Urothelium cell line (cell line): ENCODE data around the gene CPED1.

Experiments used
- DNase-seq: peaks from one replicate; pipeline ENCODE4 v3.0.0; 2011; ENCODE audit warnings: low spot score, mixed read lengths
- FAIRE-seq: peaks from 2 replicates; lab custom pipeline; 2011; peaks lifted over from hg19 to GRCh38; lab: Jason Lieb, UNC

CPED1 gene

DNA sequence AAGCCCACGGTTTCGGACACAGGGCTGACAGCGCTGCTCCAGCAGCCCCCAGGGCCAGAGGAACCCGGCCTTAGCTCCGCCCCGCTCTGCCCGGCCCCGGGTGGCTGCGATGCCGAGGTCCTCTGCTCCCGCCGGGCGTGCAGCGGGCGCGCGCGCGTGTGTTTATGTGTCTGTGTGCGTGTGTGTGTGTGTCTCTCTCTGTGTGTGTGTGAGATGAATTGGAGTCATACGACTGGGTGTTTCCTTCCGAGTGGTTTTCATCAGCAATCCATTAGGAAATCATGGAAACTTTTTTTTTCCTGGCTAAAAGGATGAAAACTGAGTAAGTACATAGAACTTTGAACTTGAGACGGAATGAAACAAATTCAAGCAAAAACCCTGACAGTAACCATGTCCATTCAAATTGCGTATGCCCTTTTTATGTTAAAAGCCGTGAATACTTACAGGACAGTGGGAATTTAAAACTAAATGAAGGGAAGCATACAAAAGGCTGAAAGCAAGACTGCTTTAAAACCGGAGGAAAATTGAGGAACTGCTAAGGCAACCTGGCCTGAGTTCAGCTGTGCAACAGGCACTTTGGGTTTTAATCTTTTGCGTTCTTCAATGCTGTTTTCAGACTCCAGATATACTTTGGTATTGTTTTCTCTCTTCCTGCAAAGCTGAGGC, at the start of gene CPED1:
CPED1 (plus strand) TSS at position 121 of the 666 bp plus-strand sequence. CDS start 911 bp downstream, outside the sequence.
- FAIRE-seq (no peak), DNase-seq (peak; percentile 27)

DNA sequence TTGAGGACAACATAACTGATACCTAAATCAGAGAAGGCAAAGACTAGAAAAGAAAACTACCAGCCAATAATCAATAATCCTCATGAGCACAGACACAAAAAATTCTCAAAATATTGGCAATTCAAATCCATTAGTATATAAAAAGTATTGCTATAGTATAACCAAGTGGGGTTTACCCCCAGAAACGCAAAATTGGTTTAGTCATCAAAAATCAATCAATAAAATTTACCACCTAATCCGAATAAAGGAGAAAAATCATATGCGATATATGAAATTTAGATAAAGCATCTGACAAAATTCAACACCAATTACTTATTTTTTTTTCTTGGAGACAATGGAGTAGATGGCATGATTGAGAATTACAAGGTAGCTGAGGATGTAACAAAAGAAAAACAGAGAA, 49.2 kb upstream of the CPED1 start:
- FAIRE-seq = no peak
- no peak for DNase-seq

DNA sequence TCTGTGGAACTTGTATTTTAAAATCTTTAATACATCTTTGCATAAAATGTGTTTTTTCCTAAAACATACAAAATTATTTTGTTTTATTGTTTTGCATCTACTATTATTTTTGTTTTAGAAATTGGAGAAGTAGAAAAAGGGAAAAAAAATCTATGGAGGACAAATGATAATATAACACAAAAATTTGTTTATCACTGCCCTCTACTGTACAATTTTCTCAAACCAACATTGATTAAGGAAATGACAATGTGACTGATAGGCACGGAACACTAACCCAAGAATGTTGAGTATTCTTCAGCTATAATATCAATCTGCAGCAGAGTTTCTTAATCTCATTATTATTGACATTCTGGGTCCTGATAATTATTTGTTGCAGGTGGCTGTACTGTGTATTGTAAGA, 47.4 kb upstream of the CPED1 start:
- DNase-seq (peak; percentile 2), FAIRE-seq (no peak)

DNA sequence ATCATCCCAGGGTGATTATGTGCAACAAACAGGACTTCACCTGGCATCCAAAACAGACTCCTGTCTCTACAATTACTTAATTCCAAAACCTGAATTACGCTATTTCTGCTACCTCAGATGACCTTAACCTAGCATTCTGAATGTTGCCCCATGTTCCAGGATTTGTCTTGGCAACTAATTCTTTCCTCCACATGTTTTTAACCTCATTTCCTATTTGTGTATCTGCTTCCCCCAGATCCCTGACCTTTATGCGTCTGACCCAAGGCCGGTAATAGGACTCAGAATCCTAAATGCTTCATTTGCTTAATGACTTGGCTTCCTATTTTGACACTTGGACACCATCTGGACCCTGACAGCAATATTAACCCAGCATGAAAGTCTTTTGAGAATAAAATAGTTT, 46.7 kb upstream of the CPED1 start:
- DNase-seq (no peak), FAIRE-seq (no peak)

DNA sequence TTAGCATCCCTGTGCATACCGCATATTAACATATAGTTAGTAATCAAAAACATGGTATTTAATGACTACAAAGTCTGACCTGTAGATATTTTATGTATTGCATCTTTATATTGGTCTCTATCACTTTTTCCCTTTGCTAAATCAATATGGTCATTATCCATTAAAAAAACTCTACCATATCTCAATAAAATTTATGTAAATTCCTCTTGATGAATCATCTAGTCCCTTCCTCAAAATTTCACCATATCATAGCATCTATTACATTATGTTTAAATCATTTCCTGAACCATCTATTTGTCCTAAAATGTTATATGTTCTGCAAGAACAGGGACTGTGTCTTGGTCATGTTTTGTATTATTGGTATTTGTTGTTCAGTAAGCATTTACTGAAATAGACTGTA, 45.6 kb upstream of the CPED1 start:
- FAIRE-seq (no peak), DNase-seq (no peak)

DNA sequence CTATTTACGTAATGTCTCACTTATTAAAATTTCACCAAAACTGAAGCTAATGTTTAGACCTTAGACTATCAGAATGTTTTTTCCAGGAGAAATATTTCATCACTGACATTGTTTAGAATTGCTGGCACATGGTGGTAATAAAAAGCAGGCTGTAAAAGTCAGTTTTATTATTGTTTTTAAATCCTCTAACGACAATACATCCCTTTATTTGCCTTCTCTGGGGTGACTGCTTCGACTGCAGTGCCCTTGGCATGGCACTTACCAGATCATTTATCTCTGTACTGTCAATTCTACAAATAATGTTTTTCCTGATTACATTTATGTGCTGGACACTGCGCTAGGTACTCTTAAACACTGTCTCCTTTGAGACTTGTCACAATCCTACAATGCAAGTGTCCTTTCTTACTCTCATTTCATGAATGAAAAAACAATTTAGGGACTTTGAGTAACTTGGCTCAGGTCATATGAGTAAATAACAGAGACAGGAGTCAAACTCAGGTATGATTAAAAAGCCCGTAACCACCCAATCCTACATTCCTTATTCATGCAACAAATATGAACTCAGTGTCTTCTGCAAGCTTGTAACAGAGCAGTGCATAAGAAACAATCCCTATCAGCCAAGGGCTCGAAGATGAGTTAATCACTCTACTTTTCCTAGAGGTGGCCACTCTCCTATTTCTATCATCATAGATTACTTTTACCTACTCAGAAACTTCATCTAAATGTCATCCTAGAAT, 43.5 kb upstream of the CPED1 start:
- no peak for FAIRE-seq

DNA sequence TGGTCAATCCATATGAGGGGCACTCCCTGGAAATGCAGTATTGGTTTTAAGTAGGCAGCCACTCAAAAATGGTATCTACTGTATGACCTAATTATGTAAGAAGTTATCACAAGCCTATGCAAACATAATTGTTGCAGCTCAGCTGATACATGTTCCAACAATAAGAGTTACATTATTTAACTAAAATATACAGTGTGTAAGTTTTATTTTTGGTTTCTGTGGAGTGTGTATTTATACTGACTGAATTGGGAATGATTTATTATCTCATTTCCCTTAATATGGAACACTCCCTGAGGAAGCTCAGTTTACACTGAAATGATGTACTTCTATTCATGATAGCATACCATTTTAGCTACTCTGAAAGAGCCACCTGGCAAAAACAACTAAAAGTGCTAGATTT, 40.5 kb upstream of the CPED1 start:
- FAIRE-seq = no peak
- no peak for DNase-seq

More for the DNA sequence above, 43.5 kb upstream of the CPED1 start:
- DNase-seq = no peak

DNA sequence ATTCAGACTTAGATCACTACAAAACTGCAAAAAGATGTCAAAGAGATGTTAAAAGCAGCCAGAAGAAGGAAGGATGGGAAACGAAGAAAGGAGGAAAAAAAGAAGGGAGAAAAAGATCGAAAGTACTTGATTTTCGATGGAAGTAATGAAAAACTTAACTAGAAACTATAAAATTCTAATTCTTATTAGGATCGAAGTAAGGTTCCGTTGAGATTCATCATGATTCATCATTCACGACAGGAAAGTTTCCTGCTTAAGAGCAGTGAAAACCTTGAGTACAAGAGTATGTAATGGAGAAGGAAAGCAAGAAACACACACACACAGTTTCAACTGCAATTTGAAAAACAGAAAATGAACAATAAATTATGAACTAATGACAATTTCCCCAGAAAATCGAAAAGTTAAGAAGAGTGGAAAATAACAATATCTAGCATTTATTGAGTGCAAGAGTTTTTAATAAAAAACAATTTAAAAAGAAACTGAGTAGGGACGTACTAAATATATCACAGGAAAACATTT, 39.1 kb upstream of the CPED1 start:
- DNase-seq (no peak), FAIRE-seq (no peak)

DNA sequence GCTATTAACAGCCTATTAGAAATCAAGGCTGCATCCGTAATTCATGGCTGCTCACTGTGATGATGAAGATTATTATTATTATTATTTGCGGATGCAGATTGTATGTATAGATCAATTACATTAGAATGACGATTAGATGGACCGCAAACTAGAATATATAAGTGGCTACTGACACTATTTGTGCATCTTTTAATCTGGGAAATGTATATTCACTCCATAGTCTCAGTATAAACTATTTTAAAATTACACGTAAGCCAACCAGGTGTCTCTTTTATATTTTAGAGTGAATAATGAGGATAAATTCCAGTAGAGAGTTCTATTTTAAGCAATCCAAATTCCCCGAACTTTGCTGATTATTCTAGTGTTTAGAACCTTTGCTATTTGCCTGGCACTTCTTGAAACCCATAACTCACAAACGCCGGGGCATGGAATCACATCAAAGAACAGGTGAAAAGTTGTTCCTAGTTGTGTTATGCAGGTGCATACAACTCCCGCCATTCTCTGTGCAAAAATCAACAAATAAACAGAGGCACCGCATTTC, 38.4 kb upstream of the CPED1 start:
- FAIRE-seq = no peak
- DNase-seq = no peak

DNA sequence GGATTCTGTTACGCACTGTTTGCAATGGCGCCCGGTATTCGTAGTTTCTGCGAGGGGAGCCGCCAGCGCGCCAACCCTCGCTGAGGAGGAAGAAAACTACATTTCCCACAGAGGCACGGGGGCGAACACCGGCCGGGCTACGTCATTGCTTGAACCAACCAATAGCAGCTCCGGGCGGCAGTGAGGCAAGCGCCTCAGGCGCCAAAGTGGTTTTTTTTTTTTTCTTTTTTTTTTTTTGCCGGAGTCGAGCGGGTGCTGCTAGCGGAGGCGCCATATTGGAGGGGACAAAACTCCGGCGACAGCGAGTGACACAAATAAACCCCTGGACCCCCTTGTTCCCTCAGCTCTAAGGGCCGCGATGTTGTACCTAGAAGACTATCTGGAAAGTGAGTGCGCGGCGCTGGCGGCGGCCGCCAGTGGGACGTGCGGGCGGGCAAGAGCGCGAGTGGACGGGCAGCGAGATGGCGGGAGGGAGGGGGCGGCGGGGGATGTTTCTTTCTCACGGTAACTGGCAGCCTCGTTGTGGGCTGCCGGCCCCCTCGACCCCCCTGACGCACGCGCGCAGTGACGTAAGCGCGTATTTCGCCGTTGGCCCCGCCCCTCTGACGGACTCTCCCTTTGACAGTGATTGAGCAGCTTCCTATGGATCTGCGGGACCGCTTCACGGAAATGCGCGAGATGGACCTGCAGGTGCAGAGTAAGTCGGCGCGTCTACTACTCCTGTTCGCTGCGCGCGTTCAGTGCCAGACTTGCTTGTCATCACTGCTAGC, 37.8 kb upstream of the CPED1 start, which contains the start of gene ING3:
ING3 (plus strand) TSS at position 239 of the 770 bp plus-strand sequence; CDS start at position 359, 120 bp downstream.
- FAIRE-seq (no peak), DNase-seq (peak; percentile 87)

DNA sequence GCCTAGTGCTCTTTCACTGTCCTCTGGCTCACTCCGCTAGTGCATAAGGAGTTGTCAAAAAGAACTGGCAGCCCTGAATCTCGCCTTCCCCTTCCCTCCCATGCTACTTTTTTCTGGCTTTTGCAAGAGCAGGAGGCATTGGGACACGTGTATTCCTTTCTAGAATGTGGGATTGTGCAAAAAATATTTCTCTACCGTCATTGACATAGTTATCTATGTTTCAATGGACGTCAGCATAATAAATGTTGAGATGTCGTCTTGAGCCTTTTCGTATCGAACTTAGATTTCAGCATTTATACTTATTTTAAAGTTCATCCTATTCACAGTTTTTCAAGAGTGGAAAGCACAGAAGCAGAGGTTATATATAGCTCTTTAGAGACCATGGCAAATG, 37.2 kb upstream of the CPED1 start:
- DNase-seq (no peak), FAIRE-seq (no peak)

DNA sequence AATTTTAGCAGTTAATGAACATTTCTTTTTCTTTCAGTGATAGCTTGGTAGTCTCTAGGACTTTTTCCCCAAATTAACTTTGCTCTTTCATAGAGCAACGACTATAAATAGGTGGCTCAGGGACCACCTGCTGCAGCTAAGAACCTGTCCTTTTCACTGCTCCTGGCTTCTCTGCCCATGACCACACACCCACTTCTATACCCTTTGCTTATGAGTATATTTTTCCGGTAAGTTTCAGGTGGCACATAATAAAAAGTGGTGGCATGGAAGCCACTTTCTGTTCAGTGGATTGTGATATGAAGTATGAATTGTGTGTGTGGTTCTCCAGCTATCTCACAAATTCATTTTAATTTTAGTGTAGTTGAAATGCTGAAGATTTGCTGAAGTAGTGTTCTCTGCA, 36.7 kb upstream of the CPED1 start:
- FAIRE-seq (no peak), DNase-seq (no peak)

DNA sequence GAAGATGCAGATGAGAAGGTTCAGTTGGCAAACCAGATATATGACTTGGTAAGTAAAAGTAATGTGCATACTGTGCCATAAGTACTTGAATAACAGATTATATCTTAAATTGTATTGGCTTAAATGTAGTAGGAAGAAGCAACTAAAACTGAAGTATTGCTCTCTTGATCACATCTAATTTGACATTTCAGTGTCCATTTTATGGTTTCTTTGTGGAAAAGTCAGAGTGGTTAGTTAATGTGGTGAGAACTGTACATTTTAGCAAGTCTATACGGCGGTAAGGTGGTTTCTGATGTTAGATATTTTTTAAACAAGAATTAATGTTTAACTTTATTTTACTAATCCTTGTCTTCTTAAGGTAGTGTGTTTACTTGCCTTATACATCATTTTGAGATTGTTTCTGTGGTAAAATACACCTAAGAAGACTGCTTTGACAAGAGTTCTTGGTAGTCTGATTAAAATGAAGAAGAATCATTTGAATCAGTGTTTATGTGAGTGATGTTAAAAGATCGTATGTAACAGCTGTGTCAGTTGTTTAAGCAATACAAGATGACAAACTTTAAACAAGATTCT, 32.8 kb upstream of the CPED1 start:
- DNase-seq (no peak), FAIRE-seq (no peak)

DNA sequence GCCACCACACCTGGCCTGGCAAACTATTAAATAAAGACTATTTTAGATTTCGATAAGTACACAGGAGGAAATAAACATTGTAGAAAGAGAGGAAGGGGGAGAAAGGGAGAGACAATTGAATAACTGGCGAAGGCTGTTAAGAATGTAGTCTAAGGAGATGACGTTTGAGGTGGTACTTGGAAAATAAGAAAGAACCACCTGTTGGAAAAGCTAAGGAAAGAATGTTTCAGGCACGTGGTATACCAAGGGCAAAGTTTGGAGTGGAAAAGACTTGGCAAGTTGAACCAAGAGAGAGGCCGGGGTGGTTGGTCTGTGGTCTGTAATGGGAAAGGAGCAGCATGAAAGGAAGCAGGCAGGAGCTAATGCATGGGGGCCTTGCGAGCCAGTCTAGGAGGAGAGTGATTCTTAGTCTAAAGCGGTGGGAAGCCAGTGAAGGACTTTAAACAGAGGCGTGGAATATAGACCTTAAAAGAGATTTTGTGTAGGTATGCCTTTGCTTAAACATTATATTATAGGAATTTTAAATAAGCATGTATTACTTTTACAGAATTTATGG, 28.5 kb upstream of the CPED1 start:
- FAIRE-seq = no peak
- no peak for DNase-seq

DNA sequence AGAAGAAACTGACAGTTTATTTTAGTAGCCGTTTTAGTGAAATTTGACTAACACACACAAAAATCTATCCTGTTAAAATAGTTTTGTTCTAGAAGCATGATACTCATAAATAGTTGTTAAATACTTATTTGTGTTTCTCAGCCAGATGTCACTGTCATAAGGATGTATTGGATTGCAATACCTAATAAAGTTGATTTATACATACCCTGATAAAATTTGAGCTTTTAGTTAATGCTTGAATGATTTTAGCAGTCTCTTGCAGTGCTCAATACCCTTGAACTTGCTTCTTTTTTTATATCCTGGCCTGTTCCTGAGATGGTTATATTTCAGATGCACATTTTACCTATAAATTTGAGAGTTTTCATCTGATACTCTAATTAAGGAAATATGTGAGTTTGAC, 27.8 kb upstream of the CPED1 start:
- FAIRE-seq = no peak
- DNase-seq = no peak

DNA sequence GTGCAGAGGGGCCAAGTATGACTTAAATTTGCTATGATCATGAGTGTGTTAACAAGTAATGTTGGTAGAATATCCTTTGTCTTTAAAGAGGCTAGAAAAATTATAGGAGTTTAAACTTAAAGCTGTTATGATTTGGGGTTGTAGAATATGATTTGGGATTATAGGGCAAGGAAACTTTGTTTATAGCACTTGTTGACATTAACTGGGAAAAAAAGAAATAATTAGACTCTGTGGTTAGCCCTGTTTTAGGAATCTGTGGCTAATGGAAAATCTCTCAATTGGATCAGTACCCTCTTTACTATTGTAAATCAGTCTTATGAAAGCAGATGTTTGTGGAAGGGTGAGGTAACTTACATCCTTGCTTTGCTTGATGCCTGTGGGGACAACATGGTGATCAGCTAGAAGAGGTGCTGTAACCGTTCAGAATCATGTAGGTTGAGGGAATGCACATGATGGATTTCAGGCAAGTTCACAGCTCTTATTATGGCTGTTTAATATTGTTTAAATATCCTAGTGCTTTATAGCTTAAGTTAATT, 26.8 kb upstream of the CPED1 start:
- no peak for FAIRE-seq
- no peak for DNase-seq

DNA sequence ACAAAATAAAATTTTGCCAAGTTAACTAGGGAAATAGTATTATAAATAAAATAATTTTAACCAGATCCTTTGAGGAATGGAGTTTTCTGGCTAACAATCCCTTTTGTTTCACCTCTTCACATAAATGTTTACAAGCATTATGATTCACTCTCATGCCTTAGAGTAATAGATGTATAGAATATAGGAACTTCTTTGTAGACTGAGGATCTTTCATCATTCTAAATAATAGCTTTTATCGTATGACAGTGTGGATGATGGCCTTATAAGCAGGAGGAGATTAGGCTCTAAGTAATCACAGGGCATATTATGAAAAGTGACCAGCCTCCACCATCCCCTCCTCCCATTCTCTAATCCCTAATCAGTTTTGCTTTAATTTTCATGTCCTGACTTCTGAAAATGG, 24.4 kb upstream of the CPED1 start:
- FAIRE-seq (no peak), DNase-seq (no peak)

DNA sequence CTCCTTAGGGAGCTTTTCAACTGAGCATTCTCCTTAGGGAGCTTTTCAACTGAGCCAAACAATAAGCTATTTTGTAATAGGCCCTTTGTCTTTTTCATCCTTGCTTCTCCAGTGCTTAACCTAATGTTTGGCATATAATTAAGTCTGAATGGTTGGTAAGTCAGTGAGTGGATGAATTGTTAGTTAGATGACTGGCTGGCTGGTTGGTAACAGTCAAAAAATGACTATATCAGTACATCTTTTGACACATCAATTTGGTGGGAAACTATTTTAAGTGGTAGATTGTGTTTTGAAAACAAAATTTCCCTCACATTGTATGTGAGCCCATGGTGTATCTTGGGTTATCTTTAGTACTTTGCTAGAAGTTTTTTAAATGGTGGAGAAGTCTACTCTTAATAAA, 21.6 kb upstream of the CPED1 start:
- FAIRE-seq = no peak
- DNase-seq = no peak

DNA sequence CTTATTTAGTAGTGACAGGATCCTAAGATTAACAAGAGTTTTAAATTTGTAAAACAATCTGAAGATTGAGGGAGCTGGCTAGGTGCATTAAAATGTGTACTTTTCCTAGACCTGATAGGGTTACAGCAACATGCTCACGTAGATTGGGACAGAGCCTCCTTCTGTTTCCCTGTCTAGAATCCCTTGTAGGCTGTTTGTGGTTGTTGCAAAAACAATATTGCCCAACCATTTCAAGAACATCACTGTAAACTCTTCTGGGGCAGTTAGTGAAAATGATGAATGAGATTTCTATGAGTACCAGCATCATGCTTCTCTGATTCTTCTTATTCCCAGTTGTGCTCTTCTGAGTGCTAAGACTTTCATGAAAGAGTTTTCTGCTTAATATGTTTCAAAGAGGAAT, 14.7 kb upstream of the CPED1 start:
- DNase-seq = no peak
- FAIRE-seq = no peak

DNA sequence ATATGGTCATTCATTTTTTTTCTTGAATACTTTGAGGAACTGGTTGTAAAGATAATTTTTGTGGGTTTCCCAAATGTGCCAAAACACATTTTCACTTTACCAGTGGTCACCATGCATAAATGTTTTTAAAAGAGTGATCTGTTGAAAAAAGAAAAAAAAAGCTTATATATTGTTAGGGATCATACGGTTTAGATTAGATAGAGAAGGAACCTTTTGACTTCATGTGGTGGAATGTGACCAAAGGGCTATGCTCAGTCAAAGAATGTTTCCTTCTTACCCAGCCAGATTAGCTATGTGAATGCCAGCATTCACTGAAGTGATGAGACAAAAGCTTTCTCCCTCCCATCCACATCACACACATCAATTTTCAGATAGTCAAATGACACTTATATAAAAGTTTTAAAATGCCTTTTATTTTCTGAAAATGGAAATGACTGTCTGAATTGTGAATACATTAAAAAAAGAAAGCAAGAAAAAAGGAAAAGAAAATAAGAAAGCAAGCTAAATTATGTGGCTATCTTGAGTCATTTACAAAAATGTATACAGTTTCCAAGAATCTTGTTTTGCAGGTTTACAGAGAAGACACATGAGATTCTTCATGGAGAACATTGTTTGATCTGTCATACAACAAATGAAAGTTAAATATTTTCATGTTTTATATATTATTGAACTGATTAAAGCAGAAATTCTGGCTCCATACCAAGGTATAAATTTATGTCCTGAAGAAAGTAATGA, 8.6 kb upstream of the CPED1 start:
- DNase-seq (no peak), FAIRE-seq (no peak)
